ENCODE results near the gene AIFM3. TPM values are rescaled to one million over a fixed set of nuclear protein-coding genes. Genes with fewer than 3 reads are reported as not detected.

The AIFM3 gene
- total RNA-seq, 2 donors from 2014 or later, result 1.4 to 1.8 TPM

GRCh38 chr22:20987375-20987774 is 20.3 kb downstream of the AIFM3 start:
- Histone ChIP-seq H3K4me3 (no peak overlapping the region), H3K9me3 (no peaks in the 10 kb centered on the region), H3K36me3 (peaks cover 0 to 7% of the 10 kb centered on the region in 2 donors), H3K27ac (no peak overlapping the region), H3K4me1 (replicated peaks) (peaks cover 5% of the 10 kb centered on the region), H3K27me3 (replicated peaks; ENCODE audit: insufficient read depth) (no peaks in the 10 kb centered on the region)
- no peak for DNase-seq (ENCODE audit: low spot score)
- TF ChIP-seq POLR2A (IDR thresholded peaks at IDR 0.05) (no peak), POLR2AphosphoS5 (IDR thresholded peaks at IDR 0.05) (no peak)
- TF ChIP-seq, protein P1, sequence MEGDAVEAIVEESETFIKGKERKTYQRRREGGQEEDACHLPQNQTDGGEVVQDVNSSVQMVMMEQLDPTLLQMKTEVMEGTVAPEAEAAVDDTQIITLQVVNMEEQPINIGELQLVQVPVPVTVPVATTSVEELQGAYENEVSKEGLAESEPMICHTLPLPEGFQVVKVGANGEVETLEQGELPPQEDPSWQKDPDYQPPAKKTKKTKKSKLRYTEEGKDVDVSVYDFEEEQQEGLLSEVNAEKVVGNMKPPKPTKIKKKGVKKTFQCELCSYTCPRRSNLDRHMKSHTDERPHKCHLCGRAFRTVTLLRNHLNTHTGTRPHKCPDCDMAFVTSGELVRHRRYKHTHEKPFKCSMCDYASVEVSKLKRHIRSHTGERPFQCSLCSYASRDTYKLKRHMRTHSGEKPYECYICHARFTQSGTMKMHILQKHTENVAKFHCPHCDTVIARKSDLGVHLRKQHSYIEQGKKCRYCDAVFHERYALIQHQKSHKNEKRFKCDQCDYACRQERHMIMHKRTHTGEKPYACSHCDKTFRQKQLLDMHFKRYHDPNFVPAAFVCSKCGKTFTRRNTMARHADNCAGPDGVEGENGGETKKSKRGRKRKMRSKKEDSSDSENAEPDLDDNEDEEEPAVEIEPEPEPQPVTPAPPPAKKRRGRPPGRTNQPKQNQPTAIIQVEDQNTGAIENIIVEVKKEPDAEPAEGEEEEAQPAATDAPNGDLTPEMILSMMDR (IDR thresholded peaks at IDR 0.05), result no peak
- 87% methylated on average over 14 of the region's 14 CpGs for whole genome bisulfite sequencing
- intact Hi-C loops (cut with DNase I), result no loop called here

- TF ChIP-seq POLR2AphosphoS5 (IDR thresholded peaks at IDR 0.05), result no peak
- TF ChIP-seq, protein P1 (IDR thresholded peaks at IDR 0.05), result no peak
- no peak for TF ChIP-seq POLR2A (IDR thresholded peaks at IDR 0.05)
- peaks cover 0 to 11% of the 10 kb centered on the region in 2 donors for H3K36me3 ChIP-seq
- intact Hi-C loops (cut with DNase I), result no loop called here
- no peak overlapping the region for H3K27ac ChIP-seq
- no peak overlapping the region for H3K4me3 ChIP-seq
- H3K4me1 ChIP-seq (replicated peaks), result no peaks in the 10 kb centered on the region
- DNase-seq (ENCODE audit: low spot score), result no peak
- no peaks in the 10 kb centered on the region for H3K27me3 ChIP-seq (replicated peaks; ENCODE audit: insufficient read depth)
- 87% methylated on average over 15 of the region's 16 CpGs for WGBS
- H3K9me3 ChIP-seq, result no peaks in the 10 kb centered on the region
Observed at GRCh38 chr22:20988573-20989322, 21.7 kb downstream of the AIFM3 start.

GRCh38 chr22:20989323-20990138 is 22.5 kb downstream of the AIFM3 start:
- intact Hi-C loops (cut with DNase I), result no loop called here
- no peaks in the 10 kb centered on the region for H3K4me1 ChIP-seq (replicated peaks)
- no peaks in the 10 kb centered on the region for H3K9me3 ChIP-seq
- no peak overlapping the region for H3K27ac ChIP-seq
- no peaks in the 10 kb centered on the region for H3K27me3 ChIP-seq (replicated peaks; ENCODE audit: insufficient read depth)
- H3K4me3 ChIP-seq, result no peak overlapping the region
- 62% methylated on average over 16 of the region's 17 CpGs for WGBS
- TF ChIP-seq POLR2A (IDR thresholded peaks at IDR 0.05) (no peak), POLR2AphosphoS5 (IDR thresholded peaks at IDR 0.05) (no peak)
- TF ChIP-seq, protein P1 (IDR thresholded peaks at IDR 0.05), result no peak
- no peak for DNase-seq (ENCODE audit: low spot score)
- peaks cover 0 to 11% of the 10 kb centered on the region in 2 donors for H3K36me3 ChIP-seq

DNA sequence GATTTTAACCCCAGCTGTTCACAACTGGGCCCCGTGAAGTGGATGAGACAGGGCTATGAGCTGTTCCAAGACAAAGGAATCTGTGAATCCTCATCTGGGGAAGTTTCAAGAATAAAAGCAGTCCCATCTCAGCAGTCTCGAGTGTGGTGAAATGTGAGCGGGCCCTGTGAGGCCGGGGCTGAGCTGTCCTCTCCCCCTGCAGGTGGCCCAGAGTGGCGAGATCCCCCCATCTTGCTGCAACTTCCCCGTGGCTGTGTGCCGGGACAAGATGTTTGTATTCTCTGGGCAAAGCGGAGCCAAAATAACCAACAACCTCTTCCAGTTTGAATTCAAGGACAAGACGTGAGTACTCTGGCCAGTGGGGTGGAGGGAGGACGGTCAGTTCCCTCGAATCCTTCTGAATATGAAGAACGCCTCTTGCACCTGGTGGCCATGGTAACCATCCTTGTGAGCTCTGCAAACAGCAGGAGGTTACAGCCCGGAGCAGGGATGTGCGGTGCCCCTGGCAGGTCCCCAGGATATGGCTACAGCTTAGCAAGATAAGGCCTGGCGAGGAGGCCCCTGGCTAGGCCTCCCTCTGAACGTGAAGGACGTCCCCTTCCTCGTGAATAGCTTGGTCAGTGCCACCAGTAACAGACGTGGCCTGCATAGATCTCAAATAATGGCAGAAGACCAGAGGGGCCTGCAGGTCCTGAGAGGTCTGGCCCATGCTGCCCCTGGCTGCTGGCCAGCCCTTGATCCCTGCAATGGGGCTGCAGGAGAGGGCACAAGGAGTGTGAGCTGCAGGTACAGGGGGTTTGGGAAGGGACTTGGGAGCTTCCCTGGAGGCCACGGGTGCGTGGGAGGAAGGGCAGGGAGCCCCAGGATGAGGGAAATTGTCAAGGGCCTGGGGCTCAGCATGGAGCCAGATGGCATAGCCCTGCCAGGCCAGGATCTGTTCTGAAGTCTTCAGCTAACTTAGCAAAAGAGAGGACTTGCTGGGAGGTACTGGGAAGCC is 23.4 kb downstream of the AIFM3 start:
- no peak overlapping the region for H3K27ac ChIP-seq
- 82% methylated on average over 21 of the region's 21 CpGs for whole genome bisulfite sequencing
- intact Hi-C loops (cut with DNase I), result no loop called here
- DNase-seq (ENCODE audit: low spot score), result no peak
- no peaks in the 10 kb centered on the region for H3K4me1 ChIP-seq (replicated peaks)
- TF ChIP-seq POLR2AphosphoS5 (IDR thresholded peaks at IDR 0.05) (no peak), POLR2A (IDR thresholded peaks at IDR 0.05) (no peak)
- TF ChIP-seq, protein P1 (IDR thresholded peaks at IDR 0.05), result no peak
- H3K27me3 ChIP-seq (replicated peaks; ENCODE audit: insufficient read depth), result no peaks in the 10 kb centered on the region
- H3K9me3 ChIP-seq, result no peaks in the 10 kb centered on the region
- no peak overlapping the region for H3K4me3 ChIP-seq
- peaks cover 0 to 11% of the 10 kb centered on the region in 2 donors for H3K36me3 ChIP-seq
